Suprapubic skin (tissue), 4 donors: ENCODE measurements around the gene ARHGAP32.

ENCODE experiments used
- CTCF ChIP-seq, 2 donors: fragments of 200-600 bp in 1 of 2; fragments of 450-650 bp in 1 of 2; sonication (generic) in 1 of 2; IDR thresholded peaks; one replicate each; pipeline ENCODE4 v1.5.1; 2016 to 2019; ENCODE audit warnings: antibody characterized with exemption in 2 of 2, mild to moderate bottlenecking in 1 of 2, moderate library complexity in 1 of 2
- EP300 ChIP-seq: sonication (generic); formaldehyde crosslinking; IDR thresholded peaks from one replicate; pipeline ENCODE4 v1.6.1; 2017; ENCODE audit warnings: antibody characterized with exemption
- POLR2AphosphoS5 ChIP-seq, 3 donors: sonication (generic); formaldehyde crosslinking; IDR thresholded peaks; one replicate each; pipeline ENCODE4 v1.6.1; 2017; ENCODE audit warnings: antibody characterized with exemption in 3 of 3

GRCh38 chr11:129191649-129192048 is 476 bp downstream of the ARHGAP32 start:
- TF ChIP-seq CTCF (IDR thresholded peaks at IDR 0.05) (no peak), EP300 (no peak), POLR2AphosphoS5 (IDR thresholded peaks at IDR 0.05) (no peak)
